Type B pancreatic cell (in vitro differentiated cells): ENCODE results near the gene LIG1. TPM values are rescaled to one million over a fixed set of nuclear protein-coding genes. Genes with fewer than 3 reads are reported as not detected.

Experiments used
- DNase-seq: peaks from one replicate; pipeline ENCODE4 v3.0.0; 2021; ENCODE audit warnings: mixed read lengths; ENCODE audit not compliant: unreplicated experiment; ENCODE audit errors: extremely low spot score
- H3K27ac Mint-ChIP-seq: 2 replicates; pipeline ENCODE4 v1.8.0; 2021; ENCODE audit warnings: mild to moderate bottlenecking, mixed read lengths
- H3K27me3 Mint-ChIP-seq: 2 replicates; pipeline ENCODE4 v1.8.0; 2021; ENCODE audit warnings: mixed read lengths
- H3K36me3 Mint-ChIP-seq: 2 replicates; pipeline ENCODE4 v1.8.0; 2021; ENCODE audit warnings: mixed read lengths
- H3K4me1 Mint-ChIP-seq: one replicate; pipeline ENCODE4 v1.8.0; 2021; ENCODE audit warnings: mixed read lengths; ENCODE audit not compliant: unreplicated experiment
- H3K4me3 Mint-ChIP-seq: 2 replicates; pipeline ENCODE4 v1.8.0; 2021; ENCODE audit warnings: mild to moderate bottlenecking, mixed read lengths
- H3K9me3 Mint-ChIP-seq: 2 replicates; pipeline ENCODE4 v1.8.0; 2021; ENCODE audit warnings: mixed read lengths
- total RNA-seq: library from RNA; stranded (reverse); gene quantifications from 2 replicates; pipeline ENCODE4 v1.2.1, GENCODE V29; 2021; ENCODE audit warnings: low replicate concordance
- TF ChIP-seq, protein P1 (sequence below): fragments of 200-600 bp; sonication (generic); conservative IDR thresholded peaks from 2 replicates; pipeline ENCODE4 v1.5.0; 2021; ENCODE audit warnings: antibody characterized with exemption, mild to moderate bottlenecking

Gene LIG1
- total RNA-seq, 1 donor from 2014 or later, result 84.9 TPM

DNA sequence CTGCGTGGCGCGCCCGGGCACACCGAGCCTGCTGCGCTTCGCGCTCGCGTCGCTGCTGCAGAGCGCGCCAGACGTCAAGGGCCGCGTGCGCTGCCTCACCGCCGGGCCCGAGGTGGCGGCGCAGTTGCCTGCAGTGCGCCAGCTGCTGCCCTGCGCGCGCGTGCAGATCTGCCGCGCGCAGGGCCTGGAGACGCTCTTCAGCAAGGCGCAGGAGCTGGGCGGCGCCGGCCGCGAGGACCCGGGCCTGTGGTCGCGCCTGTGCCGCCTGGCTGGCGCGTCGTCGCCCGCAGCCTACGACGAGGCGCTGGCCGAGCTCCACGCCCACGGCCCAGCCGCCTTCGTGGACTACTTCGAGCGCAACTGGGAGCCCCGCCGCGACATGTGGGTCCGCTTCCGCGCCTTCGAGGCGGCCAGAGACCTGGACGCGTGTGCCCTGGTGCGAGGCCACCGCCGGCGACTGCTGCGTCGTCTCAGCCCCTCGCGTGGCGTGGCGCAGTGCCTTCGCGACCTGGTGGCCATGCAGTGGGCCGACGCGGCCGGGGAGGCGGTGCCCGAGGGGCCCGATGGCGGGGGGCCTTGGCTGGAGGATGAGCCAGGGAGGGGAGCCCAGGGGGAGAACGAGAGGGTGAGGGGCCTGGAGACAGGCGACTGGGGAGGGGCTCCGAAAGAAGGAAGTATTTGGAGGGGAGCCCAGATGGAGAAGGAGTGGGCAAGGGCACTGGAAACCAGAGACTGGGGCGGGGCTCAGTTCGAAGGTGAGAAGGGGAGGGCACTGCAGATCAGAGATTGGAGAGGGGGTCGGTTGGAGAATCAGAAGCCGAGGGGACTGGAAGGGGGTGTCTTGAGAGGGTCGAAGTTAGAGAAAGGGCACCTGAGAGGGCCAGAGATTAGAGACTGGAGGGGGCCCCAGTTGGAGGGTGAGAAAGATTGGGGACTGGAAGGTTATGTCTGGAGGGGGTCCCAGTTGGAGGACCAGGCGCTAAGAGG lies 25.0 kb upstream of the LIG1 start:
- H3K27ac Mint-ChIP-seq, result no peak overlapping the region
- TF ChIP-seq, protein P1, sequence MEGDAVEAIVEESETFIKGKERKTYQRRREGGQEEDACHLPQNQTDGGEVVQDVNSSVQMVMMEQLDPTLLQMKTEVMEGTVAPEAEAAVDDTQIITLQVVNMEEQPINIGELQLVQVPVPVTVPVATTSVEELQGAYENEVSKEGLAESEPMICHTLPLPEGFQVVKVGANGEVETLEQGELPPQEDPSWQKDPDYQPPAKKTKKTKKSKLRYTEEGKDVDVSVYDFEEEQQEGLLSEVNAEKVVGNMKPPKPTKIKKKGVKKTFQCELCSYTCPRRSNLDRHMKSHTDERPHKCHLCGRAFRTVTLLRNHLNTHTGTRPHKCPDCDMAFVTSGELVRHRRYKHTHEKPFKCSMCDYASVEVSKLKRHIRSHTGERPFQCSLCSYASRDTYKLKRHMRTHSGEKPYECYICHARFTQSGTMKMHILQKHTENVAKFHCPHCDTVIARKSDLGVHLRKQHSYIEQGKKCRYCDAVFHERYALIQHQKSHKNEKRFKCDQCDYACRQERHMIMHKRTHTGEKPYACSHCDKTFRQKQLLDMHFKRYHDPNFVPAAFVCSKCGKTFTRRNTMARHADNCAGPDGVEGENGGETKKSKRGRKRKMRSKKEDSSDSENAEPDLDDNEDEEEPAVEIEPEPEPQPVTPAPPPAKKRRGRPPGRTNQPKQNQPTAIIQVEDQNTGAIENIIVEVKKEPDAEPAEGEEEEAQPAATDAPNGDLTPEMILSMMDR, result no peak
- H3K36me3 Mint-ChIP-seq, result peaks cover 8% of the 10 kb centered on the region
- no peaks in the 10 kb centered on the region for H3K9me3 Mint-ChIP-seq
- H3K27me3 Mint-ChIP-seq, result no peaks in the 10 kb centered on the region
- DNase-seq, result no peak
- peaks cover 14% of the 10 kb centered on the region for H3K4me1 Mint-ChIP-seq
- H3K4me3 Mint-ChIP-seq, result no peak overlapping the region

DNA sequence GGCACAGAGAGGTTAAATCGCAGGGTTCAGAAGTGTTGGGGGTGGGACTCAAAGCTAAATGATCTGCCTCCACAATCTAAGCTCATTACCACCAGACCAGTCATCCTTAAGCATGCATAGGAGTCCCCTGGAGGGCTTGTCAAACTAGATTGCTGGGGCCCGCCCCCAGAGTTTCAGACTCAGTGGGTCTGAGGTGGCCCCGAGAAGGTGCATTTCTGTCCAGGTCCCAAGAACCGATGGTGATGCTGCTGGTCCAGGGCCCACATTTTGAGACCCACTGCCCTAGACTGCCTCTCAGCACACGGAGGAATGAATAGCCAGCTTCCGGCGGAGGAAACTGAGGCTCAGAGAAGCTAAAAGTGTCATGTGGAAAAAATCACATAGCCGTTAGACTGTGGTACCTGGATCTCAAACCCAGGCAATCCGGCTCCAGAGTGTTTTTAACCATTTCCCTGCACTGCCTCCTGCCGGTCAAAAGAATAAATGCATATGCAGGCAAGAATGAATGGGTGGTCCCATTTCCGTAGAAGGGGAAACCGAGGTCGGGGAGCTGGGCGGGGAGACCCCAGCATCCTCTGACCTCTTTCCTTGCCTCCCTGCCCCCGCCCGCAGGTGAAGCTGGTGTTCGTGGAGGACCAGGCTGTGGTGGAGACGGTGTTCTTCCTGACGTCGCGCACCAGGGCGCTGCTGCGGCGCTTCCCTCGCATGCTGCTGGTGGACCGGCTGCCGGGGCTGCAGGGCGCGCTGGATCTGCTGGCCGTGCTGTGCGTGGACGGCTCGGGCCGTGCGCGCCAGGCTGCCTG lies 24.1 kb upstream of the LIG1 start:
- Mint-ChIP-seq H3K4me1 (peaks cover 15% of the 10 kb centered on the region), H3K27ac (no peak overlapping the region), H3K4me3 (no peak overlapping the region), H3K9me3 (no peaks in the 10 kb centered on the region), H3K27me3 (no peaks in the 10 kb centered on the region), H3K36me3 (peaks cover 13% of the 10 kb centered on the region)
- TF ChIP-seq, protein P1, result peak; percentile 74
- no peak for DNase-seq

DNA sequence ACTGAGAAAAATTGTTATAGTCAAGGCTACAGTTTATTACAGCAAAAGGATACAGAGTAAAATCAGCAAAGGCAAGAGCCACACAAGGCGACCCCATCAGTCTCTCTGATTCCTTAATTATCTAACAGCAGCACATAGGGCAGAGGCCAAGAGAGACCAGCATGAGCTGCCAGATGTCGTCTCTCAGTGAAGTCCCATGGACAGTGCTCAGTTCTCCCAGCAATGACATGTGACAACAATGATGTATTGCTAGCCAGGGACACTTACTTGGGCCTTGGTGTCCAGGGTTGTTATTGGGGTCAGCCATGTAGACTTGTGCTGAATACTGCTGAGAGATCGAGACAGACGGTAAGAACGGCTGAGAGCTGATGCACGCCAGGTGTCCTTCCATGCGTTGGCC lies 22.6 kb upstream of the LIG1 start:
- Mint-ChIP-seq H3K4me1 (peaks cover 15% of the 10 kb centered on the region), H3K36me3 (peaks cover 21% of the 10 kb centered on the region), H3K4me3 (no peak overlapping the region), H3K27ac (no peak overlapping the region), H3K27me3 (no peaks in the 10 kb centered on the region), H3K9me3 (no peaks in the 10 kb centered on the region)
- DNase-seq, result no peak
- TF ChIP-seq, protein P1, result no peak

DNA sequence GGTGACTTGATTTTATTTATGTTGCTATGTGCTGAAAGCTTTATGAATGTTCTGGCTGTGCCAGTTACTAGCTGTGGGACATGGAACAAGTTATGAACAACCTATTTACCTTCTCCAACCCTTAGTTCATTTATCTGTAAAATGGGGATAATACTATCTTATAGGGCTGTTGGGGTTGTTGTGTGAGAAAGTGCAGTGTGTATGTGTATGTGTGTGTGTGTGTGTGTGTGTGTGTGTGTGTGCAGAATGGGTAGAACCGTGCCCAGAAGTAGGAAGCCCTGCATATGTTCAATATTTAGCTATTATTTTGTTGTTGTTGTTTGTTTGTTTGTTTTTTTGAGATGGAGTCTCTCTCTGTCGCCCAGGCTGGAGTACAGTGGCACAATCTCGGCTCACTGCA lies 20.7 kb upstream of the LIG1 start:
- Mint-ChIP-seq H3K9me3 (no peaks in the 10 kb centered on the region), H3K27ac (no peak overlapping the region), H3K4me3 (no peak overlapping the region), H3K4me1 (peaks cover 8% of the 10 kb centered on the region), H3K27me3 (no peaks in the 10 kb centered on the region), H3K36me3 (peaks cover 21% of the 10 kb centered on the region)
- no peak for DNase-seq
- TF ChIP-seq, protein P1, result no peak

DNA sequence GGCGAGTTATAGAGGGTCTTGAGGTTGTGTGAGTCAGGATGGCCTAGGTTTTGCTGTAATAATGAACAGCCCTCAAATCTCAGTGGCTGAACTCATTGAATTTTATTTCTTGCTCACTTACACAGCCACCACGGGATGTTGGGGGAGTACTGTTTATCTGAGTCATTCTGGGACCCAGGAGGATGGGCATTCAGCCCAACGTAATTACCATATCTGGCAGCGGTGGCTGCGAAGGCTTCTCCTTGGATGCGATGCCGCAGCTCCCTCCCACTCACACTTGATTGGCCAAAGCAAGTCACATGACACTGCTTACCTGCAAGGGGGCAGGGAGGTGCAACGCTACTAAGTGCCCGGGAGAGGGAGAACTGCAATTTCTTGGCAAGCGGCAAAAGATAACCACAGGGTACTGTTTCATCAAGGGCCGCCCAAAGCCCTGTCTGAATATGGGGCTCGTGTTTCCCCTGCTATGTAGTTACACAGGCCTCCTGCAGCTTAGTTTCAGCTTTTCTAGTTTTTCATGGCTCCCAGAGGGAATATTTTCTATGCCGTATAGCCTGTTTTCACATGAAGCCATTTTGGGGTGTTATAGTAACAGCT lies 20.2 kb upstream of the LIG1 start:
- no peaks in the 10 kb centered on the region for H3K9me3 Mint-ChIP-seq

More for the DNA sequence above, 20.2 kb upstream of the LIG1 start:
- Mint-ChIP-seq H3K27ac (no peak overlapping the region), H3K4me3 (no peak overlapping the region), H3K4me1 (peaks cover 8% of the 10 kb centered on the region), H3K27me3 (no peaks in the 10 kb centered on the region), H3K36me3 (peaks cover 21% of the 10 kb centered on the region)
- TF ChIP-seq, protein P1, result peak; percentile 61
- peak; percentile 74 for DNase-seq
